LNCAP (cell line): Measurements from ENCODE around the gene IGF1R.

Experiments used
- CTCF ChIP-seq: fragments of 450-650 bp; IDR thresholded peaks from 2 replicates; pipeline ENCODE4 v1.5.1; 2017; ENCODE audit warnings: mild to moderate bottlenecking

IGF1R gene

GRCh38 chr15:98785807-98786621 lies 137.7 kb downstream of the IGF1R start:
- TF ChIP-seq CTCF: no peak

DNA sequence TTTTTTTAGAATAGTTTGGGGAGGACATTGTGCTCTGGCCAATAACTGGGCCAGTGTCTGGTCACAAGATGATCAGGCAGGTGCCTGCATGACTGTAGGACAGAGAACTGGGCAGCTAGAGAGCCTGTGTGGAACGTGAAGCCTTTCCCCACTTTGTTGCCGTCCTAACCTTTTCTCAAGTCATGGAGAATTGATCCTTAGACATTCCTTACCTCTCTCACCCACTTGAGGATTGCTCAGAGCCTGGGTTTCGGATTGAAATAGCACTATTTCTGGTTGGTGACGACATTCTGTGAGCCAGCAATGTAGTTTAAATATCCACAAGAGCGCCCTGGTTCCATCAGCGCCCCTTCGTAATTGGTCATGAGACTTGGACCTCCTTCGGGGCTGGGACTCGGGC lies 138.4 kb downstream of the IGF1R start:
- TF ChIP-seq CTCF: no peak

- TF ChIP-seq CTCF: no peak
Observed at GRCh38 chr15:98787194-98787593, 138.9 kb downstream of the IGF1R start.

DNA sequence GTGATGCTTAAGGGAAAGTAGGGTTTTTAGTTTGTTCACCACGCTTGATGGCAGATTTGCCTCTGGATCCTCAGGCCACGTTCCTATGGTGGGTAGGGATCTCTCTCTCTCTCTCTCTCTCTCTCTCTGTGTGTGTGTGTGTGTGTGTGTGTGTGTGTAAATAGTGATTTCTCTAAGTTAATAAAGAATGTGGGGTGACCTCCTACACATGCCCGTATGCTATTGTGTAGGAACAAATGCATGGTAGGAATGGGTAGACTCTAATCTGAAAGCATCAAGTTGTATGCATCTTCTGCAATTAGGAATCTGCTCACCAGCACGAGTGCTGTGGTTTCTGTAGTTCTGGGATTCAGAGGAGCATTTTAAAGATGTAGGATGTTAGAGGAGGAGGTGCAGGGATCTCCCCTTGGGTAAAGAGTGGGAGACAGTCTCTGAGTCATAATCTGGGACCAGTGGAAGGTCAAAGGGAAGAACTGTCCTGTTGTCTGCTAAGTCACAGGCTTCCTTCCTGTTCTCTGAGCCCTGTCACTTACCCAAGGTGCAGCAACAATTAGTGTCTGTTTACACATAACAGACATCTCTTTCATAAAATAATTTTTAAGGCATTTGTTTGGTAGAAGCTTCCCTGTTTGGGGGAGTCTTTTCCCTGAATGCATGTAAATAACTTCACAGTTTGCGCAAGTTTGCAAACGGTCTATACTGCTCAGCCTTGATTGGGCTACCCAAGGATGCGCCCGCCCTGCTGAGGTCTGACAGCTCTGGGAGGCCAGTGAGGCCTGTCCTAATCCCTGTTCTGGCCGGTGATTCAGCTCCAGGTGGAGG lies 139.8 kb downstream of the IGF1R start:
- no peak for TF ChIP-seq CTCF

GRCh38 chr15:98789020-98789419 lies 140.7 kb downstream of the IGF1R start:
- TF ChIP-seq CTCF: no peak

DNA sequence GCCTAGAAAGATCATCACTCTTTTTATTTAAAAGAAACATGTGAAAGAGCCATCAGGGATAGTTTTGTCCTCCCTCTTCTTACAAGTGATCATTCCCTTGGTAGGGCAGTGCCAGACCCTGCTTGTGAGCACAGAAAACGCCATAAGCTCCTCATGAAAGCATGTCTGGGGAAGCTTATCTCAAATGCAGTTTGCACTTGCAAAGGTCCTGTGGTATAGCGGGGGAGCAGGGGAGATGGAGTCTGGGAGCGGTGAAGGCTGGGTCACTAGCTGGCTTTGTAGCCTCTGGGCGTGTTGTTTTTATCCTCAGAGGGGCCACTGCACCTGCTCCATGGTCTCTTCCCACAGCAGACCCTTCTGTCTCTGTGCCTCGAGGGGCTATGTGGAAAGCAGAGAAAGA lies 141.9 kb downstream of the IGF1R start:
- TF ChIP-seq CTCF: no peak

- no peak for TF ChIP-seq CTCF
Observed at GRCh38 chr15:98791046-98791701, 142.8 kb downstream of the IGF1R start.
